Neuron (in vitro differentiated cells): ENCODE measurements around the gene NOTCH1.
"Not testable (repeated sequence)": the region's sequence is repeated elsewhere in the genome, so short reads cannot be mapped to it uniquely, and the experiment has no call there.

Experiments
- H2AFZ ChIP-seq: one replicate; pipeline ENCODE4 v1.6.1; 2013; ENCODE audit warnings: low read depth, mild to moderate bottlenecking, inconsistent platforms, low read length, moderate library complexity
- H3K27me3 ChIP-seq: one replicate; pipeline ENCODE4 v1.6.1; 2013; ENCODE audit warnings: low read length; ENCODE audit not compliant: insufficient read depth
- H3K36me3 ChIP-seq: one replicate; pipeline ENCODE4 v1.6.1; 2013; ENCODE audit warnings: low read length; ENCODE audit not compliant: insufficient read depth
- H3K4me1 ChIP-seq: one replicate; pipeline ENCODE4 v1.6.1; 2013; ENCODE audit warnings: low read length; ENCODE audit not compliant: insufficient read depth
- H3K4me3 ChIP-seq: 2 replicates; pipeline ENCODE4 v1.5.1; 2013; ENCODE audit warnings: mild to moderate bottlenecking, low read length, moderate library complexity
- H3K9me3 ChIP-seq: one replicate; pipeline ENCODE4 v1.6.1; 2013; ENCODE audit warnings: low read length

The NOTCH1 gene

DNA sequence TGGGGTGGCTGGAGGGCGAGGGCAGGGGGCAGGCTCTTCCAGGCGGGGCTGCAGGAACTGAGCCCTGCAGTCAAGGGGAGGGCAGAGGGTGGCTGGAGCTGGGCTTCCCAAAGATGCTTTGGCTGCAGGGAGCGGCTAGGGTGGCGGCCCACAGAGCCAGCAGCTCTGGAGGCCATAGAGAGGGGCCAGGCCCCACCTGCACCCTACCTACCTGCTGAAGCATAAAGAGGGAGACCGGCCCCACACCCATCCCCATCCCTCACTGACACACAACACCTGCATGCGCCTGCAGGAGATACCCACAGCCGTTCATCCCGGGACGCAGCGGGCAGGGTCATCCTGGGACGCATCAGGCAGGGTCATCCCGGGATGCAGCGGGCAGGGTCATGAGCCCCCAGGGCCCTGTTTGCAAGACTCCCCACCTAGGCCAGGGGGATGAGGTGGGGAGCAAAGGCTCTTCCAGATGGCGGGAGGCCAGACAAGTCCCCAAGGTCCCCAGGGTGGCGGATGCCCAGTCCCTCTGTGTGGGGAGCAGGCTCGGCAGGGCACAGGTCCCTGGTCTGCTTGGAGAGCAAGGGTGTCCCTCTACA lies 39.8 kb upstream of the NOTCH1 start:
- H3K4me1 ChIP-seq: peaks cover 66% of the 10 kb centered on the region
- H3K36me3 ChIP-seq: no peaks in the 10 kb centered on the region
- H2AFZ ChIP-seq: no peak overlapping the region
- no peaks in the 10 kb centered on the region for H3K27me3 ChIP-seq
- H3K4me3 ChIP-seq: no peak overlapping the region
- H3K9me3 ChIP-seq: no peaks in the 10 kb centered on the region

DNA sequence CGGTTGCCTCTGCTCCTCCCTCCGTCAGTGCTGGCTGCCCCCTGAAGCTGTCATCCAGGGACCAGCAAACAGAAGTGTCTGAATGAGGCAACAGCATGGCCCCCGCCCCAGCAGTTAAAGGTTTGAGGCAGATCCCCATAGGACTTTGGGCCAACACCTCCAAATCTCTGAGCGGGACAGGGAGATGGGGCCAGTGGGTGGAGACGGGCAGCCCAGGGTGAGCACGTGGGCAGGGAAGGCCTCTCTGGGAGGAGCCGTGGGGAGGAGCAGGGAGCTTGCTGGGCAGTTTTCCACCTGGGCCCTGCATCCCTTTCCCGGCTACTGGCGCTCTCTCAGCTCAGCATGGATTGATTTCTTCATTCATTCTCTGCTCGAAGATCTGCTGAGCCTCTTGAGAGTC lies 39.1 kb upstream of the NOTCH1 start:
- Histone ChIP-seq H3K4me3 (no peak overlapping the region), H3K9me3 (no peaks in the 10 kb centered on the region), H2AFZ (no peak overlapping the region), H3K4me1 (peaks cover 66% of the 10 kb centered on the region), H3K36me3 (no peaks in the 10 kb centered on the region), H3K27me3 (no peaks in the 10 kb centered on the region)

DNA sequence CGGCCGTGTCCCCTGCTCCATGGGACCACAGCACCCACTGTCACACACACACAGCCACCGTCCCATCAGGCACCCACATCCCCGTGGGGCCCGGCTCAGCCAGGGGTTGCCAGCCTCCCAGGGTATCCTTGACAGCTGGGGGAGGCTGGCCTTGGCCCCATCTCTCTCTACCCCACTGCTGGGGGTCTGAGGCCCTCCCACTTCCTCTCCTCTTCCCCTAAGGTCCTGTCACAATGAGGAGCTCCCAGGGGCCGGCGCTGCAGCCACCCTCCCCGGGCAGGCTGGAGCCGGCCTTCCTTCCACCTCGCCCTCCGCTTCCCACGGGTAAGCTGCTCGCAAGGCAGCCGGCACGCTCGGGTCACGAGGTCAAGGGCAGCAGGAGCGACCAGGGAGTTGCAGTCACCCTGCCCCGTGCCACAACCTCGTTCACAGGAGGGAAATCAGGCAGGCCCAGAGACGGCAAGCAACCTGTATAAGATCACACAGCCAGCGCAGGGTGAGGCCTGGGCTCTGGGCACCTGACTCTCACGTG lies 38.6 kb upstream of the NOTCH1 start:
- H3K4me1 ChIP-seq: peaks cover 65% of the 10 kb centered on the region

DNA sequence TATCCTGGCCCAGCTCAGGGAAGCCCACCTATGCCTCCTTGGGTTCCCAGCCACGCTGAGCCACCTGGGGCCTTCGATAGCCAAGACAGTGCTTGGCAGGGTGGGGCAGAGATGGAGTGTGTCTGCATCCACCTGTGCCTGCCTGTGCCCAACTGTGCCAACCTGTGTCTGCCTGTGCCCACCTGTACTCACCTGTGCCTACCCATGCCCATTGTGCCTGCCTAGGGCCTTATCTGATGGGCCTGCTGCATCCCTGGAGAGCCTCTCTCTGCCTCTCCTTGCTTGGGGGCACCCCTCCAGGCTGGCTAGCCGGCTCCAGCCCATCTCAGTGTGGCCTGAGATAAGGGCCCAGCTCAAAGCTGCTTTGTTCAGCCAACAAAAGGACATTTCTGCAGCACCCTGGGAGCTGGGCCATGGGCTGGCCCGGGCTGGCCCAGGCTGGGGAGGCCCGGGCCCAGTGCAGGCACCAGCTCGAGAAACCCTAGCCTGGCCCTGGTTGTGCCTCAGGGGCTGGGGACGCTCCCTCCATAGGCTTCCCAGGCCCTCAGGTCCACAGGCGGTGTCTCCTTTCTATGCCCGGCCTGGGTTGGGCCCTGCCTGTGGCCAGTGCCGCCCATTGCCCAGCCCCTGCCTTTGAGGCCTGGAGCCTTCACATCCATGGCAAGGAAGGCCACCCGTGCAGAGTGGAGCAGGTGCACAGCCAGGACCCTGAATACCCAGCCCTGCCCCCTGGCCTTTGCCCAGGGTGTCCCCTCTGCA lies 37.3 kb upstream of the NOTCH1 start:
- Histone ChIP-seq H3K4me1 (peaks cover 60% of the 10 kb centered on the region), H3K4me3 (no peak overlapping the region), H3K27me3 (no peaks in the 10 kb centered on the region), H3K36me3 (no peaks in the 10 kb centered on the region), H2AFZ (no peak overlapping the region), H3K9me3 (no peaks in the 10 kb centered on the region)

More for the DNA sequence above, 38.6 kb upstream of the NOTCH1 start:
- Histone ChIP-seq H3K36me3 (no peaks in the 10 kb centered on the region), H3K27me3 (no peaks in the 10 kb centered on the region), H3K9me3 (no peaks in the 10 kb centered on the region), H2AFZ (no peak overlapping the region), H3K4me3 (no peak overlapping the region)

DNA sequence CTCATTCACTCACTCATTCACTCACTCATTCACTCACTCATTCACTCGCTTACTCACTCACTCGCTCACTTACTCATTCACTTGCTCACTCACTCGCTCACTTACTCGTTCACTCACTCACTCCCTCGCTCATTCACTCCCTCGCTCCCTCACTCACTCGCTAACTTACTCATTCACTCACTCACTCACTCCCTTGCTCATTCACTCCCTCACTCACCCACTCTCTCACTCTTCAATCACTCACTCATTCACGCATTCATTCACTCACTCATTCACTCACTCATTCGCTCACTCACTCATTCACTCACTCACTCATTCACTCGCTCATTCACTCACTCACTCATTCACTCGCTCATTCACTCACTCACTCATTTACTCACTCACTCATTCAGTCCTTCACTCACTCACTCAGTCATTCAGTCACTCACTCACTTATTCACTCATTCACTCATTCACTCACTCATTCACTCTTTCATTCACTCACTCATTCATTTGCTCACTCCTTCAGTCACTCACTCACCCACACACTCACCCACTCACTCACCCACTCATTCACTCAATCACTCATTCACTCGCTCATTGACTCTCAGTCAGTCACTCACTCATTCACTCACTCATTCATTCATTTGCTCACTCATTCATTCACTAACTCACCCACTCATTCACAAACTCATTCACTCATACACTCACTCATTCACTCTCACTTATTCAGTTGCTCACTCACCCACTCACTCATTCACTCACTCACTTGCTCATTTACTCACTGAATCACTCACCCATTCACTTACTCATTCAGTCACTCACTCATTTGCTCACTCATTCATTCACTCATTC lies 36.0 kb upstream of the NOTCH1 start:
- no peaks in the 10 kb centered on the region for H3K36me3 ChIP-seq
- no peak overlapping the region for H3K4me3 ChIP-seq
- no peak overlapping the region for H2AFZ ChIP-seq
- H3K9me3 ChIP-seq: no peaks in the 10 kb centered on the region
- no peaks in the 10 kb centered on the region for H3K27me3 ChIP-seq
- H3K4me1 ChIP-seq: peaks cover 47% of the 10 kb centered on the region

DNA sequence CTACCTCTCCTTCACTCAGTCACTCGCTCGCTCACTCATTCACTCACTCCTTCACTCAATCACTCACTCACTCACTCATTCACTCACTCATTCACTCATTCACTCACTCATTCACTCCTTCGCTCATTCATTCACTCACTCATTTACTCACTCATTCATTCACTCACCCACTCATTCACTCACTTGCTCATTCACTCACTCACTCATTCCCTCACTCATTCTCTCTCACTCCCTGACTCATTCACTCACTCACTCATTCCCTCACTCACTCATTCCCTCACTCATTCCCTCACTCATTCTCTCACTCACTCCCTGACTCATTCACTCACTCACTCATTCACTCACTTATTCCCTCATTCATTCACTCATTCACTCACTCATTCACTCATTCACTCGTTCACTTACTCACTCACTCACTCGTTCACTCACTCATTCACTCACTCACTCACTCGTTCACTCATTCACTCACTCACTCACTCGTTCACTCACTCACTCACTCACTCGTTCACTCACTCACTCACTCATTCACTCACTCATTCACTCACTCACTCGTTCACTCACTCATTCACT lies 33.9 kb upstream of the NOTCH1 start:
- H3K36me3 ChIP-seq, H2AFZ ChIP-seq: not testable (repeated sequence)

DNA sequence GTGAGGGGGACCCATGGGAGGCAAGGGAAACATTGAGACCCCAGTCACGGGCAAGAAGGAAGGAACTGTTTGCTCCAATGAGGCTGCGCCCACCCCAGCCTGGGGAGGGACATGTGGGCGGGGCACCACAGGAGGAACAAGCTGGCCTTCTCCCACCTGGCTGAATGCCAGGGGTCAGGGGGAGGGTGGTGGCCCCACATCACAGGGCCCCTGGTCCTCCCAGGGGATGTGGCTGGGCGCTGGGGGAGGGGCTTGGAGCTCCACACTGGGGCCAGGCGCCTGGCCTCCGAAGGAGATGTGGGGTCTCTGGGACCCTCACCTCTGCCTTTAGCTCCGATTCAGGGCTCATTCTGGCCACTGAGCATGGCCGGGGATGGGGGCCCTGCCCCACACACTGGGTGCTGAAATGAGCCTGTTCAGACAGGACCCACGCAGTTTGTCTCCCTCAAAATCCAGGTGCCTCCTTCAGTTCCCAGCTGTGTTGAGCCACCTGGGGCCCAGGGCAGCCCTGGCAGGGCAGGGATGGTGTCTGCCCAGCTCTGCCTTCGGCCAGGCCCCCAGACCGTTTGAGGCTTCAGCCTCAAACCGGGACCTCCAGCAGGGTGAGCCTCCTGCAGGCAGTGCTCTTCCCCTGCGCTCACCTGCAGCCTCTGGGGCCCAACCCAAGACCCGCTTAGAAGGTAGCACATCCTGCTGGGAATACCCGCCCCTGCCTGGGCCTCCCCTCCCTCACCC lies 33.2 kb upstream of the NOTCH1 start:
- Histone ChIP-seq H3K9me3 (no peaks in the 10 kb centered on the region), H3K36me3 (no peaks in the 10 kb centered on the region), H3K4me3 (no peak overlapping the region), H2AFZ (no peak overlapping the region), H3K27me3 (no peaks in the 10 kb centered on the region), H3K4me1 (peaks cover 21% of the 10 kb centered on the region)

More for the DNA sequence above, 33.9 kb upstream of the NOTCH1 start:
- peaks cover 27% of the 10 kb centered on the region for H3K4me1 ChIP-seq
- not testable (repeated sequence) for H3K9me3 ChIP-seq, H3K4me3 ChIP-seq, H3K27me3 ChIP-seq

DNA sequence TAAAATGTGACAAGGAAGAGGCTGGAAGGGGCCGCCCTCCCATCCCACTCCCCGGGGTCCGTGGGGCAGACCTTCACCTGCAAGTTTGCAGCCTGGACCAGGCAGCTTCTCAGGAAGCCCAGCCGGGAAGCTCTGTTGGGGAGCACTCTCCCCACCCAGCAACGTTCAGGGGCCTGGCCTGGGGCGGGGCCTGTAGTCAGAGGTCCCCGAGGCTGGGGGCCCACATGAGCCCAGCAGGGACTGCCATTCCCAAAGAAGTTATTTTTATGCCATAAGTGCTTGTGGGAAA lies 32.7 kb upstream of the NOTCH1 start:
- Histone ChIP-seq H3K4me1 (peaks cover 19% of the 10 kb centered on the region), H3K4me3 (no peak overlapping the region), H3K27me3 (no peaks in the 10 kb centered on the region), H3K9me3 (no peaks in the 10 kb centered on the region), H3K36me3 (no peaks in the 10 kb centered on the region), H2AFZ (no peak overlapping the region)

DNA sequence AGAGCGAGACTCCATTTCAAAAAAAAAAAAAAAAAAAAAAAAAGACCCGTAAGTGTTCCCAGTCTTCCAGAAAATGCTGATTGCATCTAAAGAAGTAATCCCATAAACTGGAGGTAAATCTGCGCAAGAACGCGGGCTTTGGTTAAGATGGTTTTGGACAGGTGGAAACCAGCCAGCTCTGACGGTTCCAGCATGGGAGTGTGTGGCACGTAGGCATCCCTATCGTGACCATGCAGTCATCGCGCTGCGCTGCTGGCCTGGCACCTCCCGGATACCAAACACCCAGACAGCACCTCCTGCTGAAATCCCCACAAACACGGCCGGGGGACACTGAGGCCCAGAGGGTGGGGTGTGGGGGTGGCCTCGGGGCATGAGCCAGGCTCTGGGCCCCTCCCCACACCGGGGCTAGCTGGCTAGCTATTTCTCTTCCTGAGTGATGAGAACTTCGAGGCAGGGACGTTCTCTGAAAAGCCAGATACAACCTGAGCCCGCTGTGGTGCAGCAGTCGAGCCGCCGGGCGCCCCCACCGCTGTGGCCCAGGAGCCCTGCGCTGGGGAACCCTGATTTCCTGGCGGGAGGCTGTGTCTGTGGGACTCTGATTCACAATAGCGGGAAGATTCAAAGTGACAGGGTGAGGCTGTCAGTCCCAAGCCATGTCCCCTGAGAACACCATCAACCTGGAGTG lies 32.2 kb upstream of the NOTCH1 start:
- H3K9me3 ChIP-seq: no peaks in the 10 kb centered on the region

DNA sequence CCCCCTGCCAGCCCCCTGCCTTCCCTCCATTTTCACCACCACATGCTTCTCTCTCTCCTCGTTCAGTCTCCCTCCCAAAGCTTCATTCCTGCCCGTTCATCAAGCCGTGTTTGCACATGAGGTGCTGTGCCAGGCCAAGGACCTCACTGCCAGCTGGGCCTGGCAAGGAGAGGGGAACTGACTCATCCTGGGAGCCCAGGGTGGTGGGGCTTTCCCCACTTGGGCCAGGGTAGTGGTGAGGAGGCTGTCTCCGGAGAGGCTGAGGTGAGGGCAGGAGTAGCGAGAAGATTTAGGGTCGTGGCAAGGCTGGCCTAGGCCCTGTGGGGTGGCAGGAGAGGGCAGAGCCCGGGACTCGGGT lies 30.4 kb upstream of the NOTCH1 start:
- H3K27me3 ChIP-seq: no peaks in the 10 kb centered on the region
- H3K4me3 ChIP-seq: no peak overlapping the region
- no peak overlapping the region for H2AFZ ChIP-seq

More for the DNA sequence above, 32.2 kb upstream of the NOTCH1 start:
- H3K4me3 ChIP-seq: no peak overlapping the region
- H3K4me1 ChIP-seq: peaks cover 19% of the 10 kb centered on the region
- no peak overlapping the region for H2AFZ ChIP-seq
- no peaks in the 10 kb centered on the region for H3K27me3 ChIP-seq
- H3K36me3 ChIP-seq: no peaks in the 10 kb centered on the region

DNA sequence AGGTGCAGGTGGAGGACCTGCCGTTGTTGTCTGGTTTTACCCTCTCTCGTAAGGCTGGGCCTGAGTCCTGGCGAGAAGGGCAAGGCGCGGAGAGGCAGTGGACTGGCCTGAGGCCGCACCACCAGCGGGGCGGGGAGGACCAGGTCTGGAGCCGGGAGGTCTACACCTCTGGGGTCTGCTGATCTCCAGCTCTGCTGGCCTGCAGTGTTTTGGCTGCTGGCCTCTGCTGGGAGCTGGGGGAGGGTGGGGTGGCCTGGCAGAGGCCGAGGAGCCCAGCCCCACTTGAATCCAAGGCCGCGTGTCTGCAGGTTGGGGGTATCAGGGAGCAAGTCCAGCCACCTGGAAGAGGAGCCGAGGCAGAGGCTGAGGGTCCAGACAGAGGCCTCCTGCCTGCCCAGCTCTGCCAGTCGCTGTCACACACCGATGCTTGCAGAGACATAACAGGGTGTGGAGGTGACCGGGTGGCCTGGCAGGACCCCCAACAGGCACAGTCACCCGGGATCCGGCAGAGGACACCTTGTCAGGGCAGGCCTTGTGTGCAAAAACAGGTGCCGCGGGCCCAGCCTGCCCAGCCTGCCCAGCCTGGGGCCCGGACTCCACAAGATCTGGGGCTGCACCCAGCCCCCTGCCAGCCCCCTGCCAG lies 29.9 kb upstream of the NOTCH1 start:
- Histone ChIP-seq H3K36me3 (no peaks in the 10 kb centered on the region), H2AFZ (no peak overlapping the region), H3K27me3 (no peaks in the 10 kb centered on the region), H3K4me3 (no peak overlapping the region), H3K9me3 (no peaks in the 10 kb centered on the region), H3K4me1 (peaks cover 37% of the 10 kb centered on the region)

More for the DNA sequence above, 30.4 kb upstream of the NOTCH1 start:
- Histone ChIP-seq H3K4me1 (peaks cover 32% of the 10 kb centered on the region), H3K36me3 (no peaks in the 10 kb centered on the region), H3K9me3 (no peaks in the 10 kb centered on the region)

DNA sequence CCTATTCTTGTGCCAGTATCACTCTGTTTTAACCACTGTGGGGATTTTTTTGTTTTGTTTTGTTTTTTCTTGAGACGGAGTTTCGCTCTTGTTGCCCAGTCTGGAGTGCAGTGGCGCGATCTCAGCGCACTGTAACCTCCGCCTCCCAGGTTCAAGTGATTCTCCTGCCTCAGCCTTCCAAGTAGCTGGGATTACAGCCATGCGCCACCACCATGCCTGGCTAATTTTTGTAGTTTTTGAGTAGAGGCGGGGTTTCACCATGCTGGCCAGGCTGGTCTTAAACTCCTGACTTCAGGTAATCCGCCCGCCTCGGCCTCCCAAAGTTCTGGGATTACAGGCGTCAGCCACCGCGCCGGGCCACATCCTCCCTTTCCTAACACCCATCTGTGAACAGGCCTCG lies 28.8 kb upstream of the NOTCH1 start:
- not testable (repeated sequence) for H3K36me3 ChIP-seq, H2AFZ ChIP-seq, H3K4me3 ChIP-seq, H3K27me3 ChIP-seq, H3K9me3 ChIP-seq
- peaks cover 49% of the 10 kb centered on the region for H3K4me1 ChIP-seq
